Measurements from ENCODE around the gene IPO13.
A peak's percentile ranks its signal among the peaks of the same experiment; 100 is the strongest.

DNA sequence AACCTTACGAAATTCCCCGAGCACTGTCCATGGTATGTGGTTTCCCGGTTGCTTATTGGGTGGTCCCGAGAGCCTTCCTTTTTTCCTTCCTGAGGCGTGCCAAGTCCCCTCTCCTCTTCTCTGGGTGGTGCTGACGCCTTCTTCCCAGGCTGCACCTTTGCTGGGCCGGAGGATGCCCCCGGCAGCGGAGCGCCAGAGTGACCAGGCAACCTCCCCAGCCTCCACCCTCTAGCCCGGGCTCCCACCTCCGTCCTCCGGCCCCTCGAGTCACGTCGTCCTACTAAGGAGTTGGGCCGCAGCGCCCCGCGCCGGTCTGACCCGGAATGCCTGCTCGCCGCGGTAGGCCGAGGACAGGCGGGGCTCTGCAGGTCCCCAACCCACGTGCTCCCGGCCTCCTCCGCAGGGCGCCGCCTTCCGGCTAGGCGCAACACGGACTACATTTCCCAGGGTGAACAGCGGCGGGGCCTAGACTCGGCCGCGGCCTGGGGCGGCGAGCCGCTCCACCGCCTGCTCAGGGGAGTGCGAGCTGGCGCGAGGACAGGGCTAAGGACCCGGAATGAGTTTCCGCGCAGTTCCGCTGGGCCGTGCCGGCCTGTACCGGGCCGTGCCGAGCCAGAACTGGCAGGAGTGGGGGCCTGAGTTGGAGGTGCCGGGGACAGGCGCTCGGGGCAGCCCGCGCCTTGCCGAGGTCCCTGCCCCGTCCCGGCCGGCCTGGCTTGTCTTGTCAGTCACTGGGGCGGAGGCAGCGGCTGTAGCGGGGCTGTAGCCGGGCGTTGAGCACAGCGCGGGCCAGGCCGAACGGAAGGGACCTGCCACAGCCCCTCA lies at the start of gene IPO13:
- TF ChIP-seq, protein P1, sequence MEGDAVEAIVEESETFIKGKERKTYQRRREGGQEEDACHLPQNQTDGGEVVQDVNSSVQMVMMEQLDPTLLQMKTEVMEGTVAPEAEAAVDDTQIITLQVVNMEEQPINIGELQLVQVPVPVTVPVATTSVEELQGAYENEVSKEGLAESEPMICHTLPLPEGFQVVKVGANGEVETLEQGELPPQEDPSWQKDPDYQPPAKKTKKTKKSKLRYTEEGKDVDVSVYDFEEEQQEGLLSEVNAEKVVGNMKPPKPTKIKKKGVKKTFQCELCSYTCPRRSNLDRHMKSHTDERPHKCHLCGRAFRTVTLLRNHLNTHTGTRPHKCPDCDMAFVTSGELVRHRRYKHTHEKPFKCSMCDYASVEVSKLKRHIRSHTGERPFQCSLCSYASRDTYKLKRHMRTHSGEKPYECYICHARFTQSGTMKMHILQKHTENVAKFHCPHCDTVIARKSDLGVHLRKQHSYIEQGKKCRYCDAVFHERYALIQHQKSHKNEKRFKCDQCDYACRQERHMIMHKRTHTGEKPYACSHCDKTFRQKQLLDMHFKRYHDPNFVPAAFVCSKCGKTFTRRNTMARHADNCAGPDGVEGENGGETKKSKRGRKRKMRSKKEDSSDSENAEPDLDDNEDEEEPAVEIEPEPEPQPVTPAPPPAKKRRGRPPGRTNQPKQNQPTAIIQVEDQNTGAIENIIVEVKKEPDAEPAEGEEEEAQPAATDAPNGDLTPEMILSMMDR (IDR thresholded peaks at IDR 0.05): peak in 2 of 3 donors; percentile 87 to 89
- peak; percentile 48 for TF ChIP-seq POLR2A (IDR thresholded peaks at IDR 0.05)
